Urinary bladder (tissue), 4 donors: ENCODE data around the gene KIRREL3. TPM values are rescaled to one million over a fixed set of nuclear protein-coding genes. Genes with fewer than 3 reads are reported as not detected.

Experiments used
- DNase-seq: peaks from one replicate; pipeline ENCODE4 v3.0.0-alpha.2; 2015; ENCODE audit errors: extremely low spot score
- H3K27ac ChIP-seq: one replicate; pipeline ENCODE4 v1.5.1; 2013; ENCODE audit warnings: low read depth, mild to moderate bottlenecking, moderate library complexity
- H3K36me3 ChIP-seq: one replicate; pipeline ENCODE4 v1.6.1; 2013; ENCODE audit warnings: mild to moderate bottlenecking, moderate library complexity; ENCODE audit not compliant: insufficient read depth
- H3K4me1 ChIP-seq: one replicate; pipeline ENCODE4 v1.6.1; 2013; ENCODE audit warnings: mild to moderate bottlenecking, moderate library complexity; ENCODE audit not compliant: insufficient read depth
- H3K4me3 ChIP-seq: one replicate; pipeline ENCODE4 v1.5.1; 2013; ENCODE audit warnings: low read depth, low read length
- WGBS: extraction: QIAGEN DNeasy Blood & Tissue Kit; methylation state at CpG from one replicate; pipeline ENCODE4 v1.1.7; 2013; 5-methylcytosine and 5-hydroxymethylcytosine counted together
- polyA plus RNA-seq: library from polyadenylated mRNA; stranded (reverse); fragments of 200-250 nt; gene quantifications from one replicate; pipeline ENCODE4 v1.2.3, GENCODE V29; 2013
- total RNA-seq: library from RNA; depleted of rRNA; stranded (reverse); fragments of >200 nt; gene quantifications from one replicate; pipeline ENCODE4 v1.2.3, GENCODE V29; 2014
- donor health status: healthy with polysubstance abuse.
- donor health status: healthy.

The KIRREL3 gene
- total and polyA plus RNA-seq, 2 donors: 0.80 to 1.0 TPM

- Histone ChIP-seq H3K36me3 (no peaks in the 10 kb centered on the region), H3K4me3 (no peak overlapping the region), H3K27ac (no peak overlapping the region), H3K4me1 (no peaks in the 10 kb centered on the region)
- WGBS: 88% methylated on average over 4 of the region's 4 CpGs
- DNase-seq: no peak
Measured at GRCh38 chr11:126483621-126484195, 516.9 kb downstream of the KIRREL3 start.

GRCh38 chr11:126482586-126483108, 517.9 kb downstream of the KIRREL3 start:
- DNase-seq: no peak
- Histone ChIP-seq H3K36me3 (no peaks in the 10 kb centered on the region), H3K27ac (no peak overlapping the region), H3K4me3 (no peak overlapping the region), H3K4me1 (no peaks in the 10 kb centered on the region)
- 93% methylated on average over 5 of the region's 5 CpGs for WGBS

GRCh38 chr11:126481303-126481680, 519.3 kb downstream of the KIRREL3 start:
- H3K4me1 ChIP-seq: no peaks in the 10 kb centered on the region
- no peak overlapping the region for H3K4me3 ChIP-seq
- no peaks in the 10 kb centered on the region for H3K36me3 ChIP-seq
- no peak for DNase-seq
- WGBS: 88% methylated on average over 5 of the region's 5 CpGs
- H3K27ac ChIP-seq: no peak overlapping the region

GRCh38 chr11:126480410-126481302, 519.9 kb downstream of the KIRREL3 start:
- peak; percentile 88 for DNase-seq
- H3K4me3 ChIP-seq: no peak overlapping the region

GRCh38 chr11:126480015-126480409, 520.6 kb downstream of the KIRREL3 start:
- no peak overlapping the region for H3K27ac ChIP-seq
- 59% methylated on average over 3 of the region's 3 CpGs for WGBS
- H3K4me3 ChIP-seq: no peak overlapping the region
- H3K4me1 ChIP-seq: no peaks in the 10 kb centered on the region
- DNase-seq: no peak
- H3K36me3 ChIP-seq: no peaks in the 10 kb centered on the region

More at GRCh38 chr11:126480410-126481302, 519.9 kb downstream of the KIRREL3 start:
- H3K27ac ChIP-seq: peak overlapping the region; percentile 27
- H3K4me1 ChIP-seq: no peaks in the 10 kb centered on the region
- H3K36me3 ChIP-seq: no peaks in the 10 kb centered on the region
- WGBS: 8% methylated on average over 19 of the region's 19 CpGs

DNA sequence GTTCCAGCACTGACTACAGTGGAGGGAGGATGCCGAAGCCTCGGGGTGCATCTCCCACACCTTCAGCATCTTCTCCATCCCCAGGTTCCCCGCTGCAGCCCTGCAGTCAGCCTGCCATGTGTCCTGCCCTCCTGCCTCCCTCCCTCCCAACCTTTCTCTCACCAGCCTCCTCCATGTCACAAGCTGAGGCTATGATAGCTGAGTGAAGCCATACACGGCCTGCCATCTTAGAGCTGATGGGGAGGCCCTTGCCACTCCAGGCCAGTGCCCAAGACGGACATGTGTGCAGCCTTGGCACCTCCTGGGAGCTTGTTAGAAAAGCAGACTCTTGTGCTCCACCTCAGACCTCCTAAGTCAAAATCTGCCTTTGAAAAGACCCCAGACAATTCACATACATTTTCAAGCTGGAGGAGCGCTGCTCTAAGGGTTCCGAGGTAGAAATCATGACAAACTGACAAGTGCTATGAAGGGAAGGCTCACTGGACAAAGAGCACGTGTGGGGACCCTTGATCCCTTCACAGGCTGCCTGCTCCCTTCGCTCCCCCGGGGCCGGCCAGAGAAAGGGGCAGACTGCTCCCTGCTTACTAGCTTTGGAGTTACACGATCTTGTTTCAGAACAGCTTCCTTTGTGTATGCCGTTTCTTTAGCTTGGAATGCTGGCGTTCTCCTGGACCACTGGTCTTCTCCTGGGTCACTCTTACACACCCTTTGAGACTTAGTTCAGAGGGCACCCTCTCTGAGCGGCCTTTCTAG, 521.2 kb downstream of the KIRREL3 start:
- DNase-seq: no peak
- Histone ChIP-seq H3K36me3 (no peaks in the 10 kb centered on the region), H3K4me1 (no peaks in the 10 kb centered on the region), H3K4me3 (no peak overlapping the region), H3K27ac (no peak overlapping the region)
- 88% methylated on average over 15 of the region's 15 CpGs for whole genome bisulfite sequencing

- Histone ChIP-seq H3K4me3 (no peak overlapping the region), H3K27ac (no peak overlapping the region), H3K4me1 (no peaks in the 10 kb centered on the region), H3K36me3 (no peaks in the 10 kb centered on the region)
- no peak for DNase-seq
- 90% methylated on average over 5 of the region's 5 CpGs for WGBS
Measured at GRCh38 chr11:126478466-126478865, 522.1 kb downstream of the KIRREL3 start.

DNA sequence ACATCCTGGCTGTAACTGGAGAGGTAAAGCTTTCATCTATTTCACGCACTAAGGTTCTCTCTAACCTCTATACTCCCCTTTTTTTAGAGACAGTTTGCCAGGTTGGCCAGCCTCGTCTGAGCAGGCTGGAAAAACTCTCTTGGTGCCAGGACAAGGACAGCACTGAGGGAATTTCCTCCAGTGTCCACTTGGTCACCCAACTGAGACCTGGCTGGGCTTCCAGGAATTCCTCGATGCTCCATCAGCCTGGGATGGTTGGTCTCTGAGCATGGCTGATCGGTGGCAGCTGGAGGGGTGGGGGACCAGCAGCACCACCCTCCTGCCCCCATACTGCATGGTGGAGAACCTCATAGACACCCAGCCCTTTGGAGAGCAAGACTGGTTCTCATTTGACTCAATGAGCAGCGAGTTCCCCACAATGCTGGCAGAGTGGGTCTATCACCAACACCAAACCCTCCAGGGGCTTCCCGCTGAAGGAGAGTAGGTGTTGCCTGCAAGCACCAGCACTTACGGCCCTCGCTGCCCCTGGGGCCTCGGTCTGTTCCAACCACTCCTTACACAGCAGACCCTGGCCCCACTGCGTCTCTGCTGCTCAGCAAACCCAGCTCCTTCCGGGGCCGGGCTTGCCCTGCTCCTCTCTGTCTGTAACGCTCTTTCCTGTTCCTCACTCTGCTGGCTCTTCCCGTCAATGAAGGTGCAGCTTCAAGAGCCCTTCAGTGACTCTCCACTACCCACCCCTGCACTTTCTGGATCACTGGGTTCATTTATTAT, 522.9 kb downstream of the KIRREL3 start:
- Histone ChIP-seq H3K4me1 (no peaks in the 10 kb centered on the region), H3K27ac (no peak overlapping the region), H3K36me3 (no peaks in the 10 kb centered on the region), H3K4me3 (no peak overlapping the region)
- no peak for DNase-seq
- WGBS: 78% methylated on average over 14 of the region's 14 CpGs

- no peaks in the 10 kb centered on the region for H3K4me1 ChIP-seq
- 89% methylated on average over 9 of the region's 9 CpGs for WGBS
- no peaks in the 10 kb centered on the region for H3K36me3 ChIP-seq
Measured at GRCh38 chr11:126476977-126477376, 523.6 kb downstream of the KIRREL3 start.

DNA sequence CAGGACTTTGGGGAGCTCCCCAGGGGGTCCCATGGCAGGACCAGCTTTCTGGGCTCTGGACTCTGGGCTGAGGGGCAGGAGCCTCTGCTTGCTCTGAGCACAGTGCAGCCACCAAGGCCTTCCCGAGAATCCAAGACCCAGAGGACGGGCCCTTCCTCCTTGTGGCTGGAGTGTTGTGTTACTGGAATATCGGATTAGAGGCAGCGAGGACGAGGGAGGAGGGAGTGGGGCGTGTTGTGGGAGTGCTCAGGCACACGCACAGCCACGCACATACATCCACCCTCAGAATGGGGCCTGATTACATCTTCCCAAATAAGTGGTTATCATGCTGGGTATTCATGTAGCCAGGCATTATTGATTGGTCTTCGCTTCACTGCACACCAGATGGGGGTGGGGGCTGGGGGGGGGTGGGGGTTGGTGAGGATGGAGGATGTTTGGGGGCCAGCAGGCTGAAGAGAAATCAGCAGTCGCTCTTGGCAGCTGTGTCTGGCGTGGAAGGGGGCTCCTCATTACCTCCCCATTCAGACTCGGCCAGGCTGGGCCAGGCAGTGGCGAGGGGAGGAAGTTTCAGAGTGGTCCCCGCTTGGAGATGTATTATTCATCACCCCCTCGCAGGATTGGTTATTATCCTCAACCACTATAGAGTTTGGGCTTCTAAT, 524.2 kb downstream of the KIRREL3 start:
- Histone ChIP-seq H3K4me3 (no peak overlapping the region), H3K4me1 (no peaks in the 10 kb centered on the region), H3K36me3 (no peaks in the 10 kb centered on the region), H3K27ac (no peak overlapping the region)
- DNase-seq: no peak
- WGBS: 81% methylated on average over 15 of the region's 15 CpGs

More at GRCh38 chr11:126476977-126477376, 523.6 kb downstream of the KIRREL3 start:
- no peak overlapping the region for H3K27ac ChIP-seq
- DNase-seq: no peak
- H3K4me3 ChIP-seq: no peak overlapping the region

GRCh38 chr11:126475014-126475991, 525.3 kb downstream of the KIRREL3 start:
- Histone ChIP-seq H3K36me3 (no peaks in the 10 kb centered on the region), H3K4me1 (no peaks in the 10 kb centered on the region), H3K4me3 (no peak overlapping the region), H3K27ac (no peak overlapping the region)
- DNase-seq: no peak
- WGBS: 77% methylated on average over 26 of the region's 26 CpGs

DNA sequence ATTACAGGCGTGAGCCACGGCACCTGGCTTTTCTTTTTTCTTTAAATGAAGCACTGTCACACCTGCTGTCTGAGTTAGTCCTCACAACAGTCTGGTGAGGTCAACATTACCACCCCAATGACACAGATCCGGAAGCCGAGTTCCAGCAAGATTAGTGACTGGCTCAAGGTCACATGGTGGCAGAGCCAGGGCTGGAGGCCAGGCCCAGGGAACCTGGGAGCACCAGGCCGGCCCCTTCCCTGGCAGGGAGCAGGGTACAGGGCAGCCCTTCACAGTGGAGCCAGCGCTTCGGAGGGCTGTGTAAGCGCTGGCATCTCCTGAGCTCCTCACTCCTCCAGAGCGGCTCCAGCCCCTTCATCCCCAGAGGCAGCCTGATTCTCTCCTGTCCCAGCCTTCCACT, 526.4 kb downstream of the KIRREL3 start:
- 90% methylated on average over 9 of the region's 9 CpGs for WGBS
- no peaks in the 10 kb centered on the region for H3K36me3 ChIP-seq
- H3K4me1 ChIP-seq: no peaks in the 10 kb centered on the region
- no peak overlapping the region for H3K4me3 ChIP-seq
- no peak for DNase-seq
- no peak overlapping the region for H3K27ac ChIP-seq
